ENCODE measurements around the gene THADA.

DNA sequence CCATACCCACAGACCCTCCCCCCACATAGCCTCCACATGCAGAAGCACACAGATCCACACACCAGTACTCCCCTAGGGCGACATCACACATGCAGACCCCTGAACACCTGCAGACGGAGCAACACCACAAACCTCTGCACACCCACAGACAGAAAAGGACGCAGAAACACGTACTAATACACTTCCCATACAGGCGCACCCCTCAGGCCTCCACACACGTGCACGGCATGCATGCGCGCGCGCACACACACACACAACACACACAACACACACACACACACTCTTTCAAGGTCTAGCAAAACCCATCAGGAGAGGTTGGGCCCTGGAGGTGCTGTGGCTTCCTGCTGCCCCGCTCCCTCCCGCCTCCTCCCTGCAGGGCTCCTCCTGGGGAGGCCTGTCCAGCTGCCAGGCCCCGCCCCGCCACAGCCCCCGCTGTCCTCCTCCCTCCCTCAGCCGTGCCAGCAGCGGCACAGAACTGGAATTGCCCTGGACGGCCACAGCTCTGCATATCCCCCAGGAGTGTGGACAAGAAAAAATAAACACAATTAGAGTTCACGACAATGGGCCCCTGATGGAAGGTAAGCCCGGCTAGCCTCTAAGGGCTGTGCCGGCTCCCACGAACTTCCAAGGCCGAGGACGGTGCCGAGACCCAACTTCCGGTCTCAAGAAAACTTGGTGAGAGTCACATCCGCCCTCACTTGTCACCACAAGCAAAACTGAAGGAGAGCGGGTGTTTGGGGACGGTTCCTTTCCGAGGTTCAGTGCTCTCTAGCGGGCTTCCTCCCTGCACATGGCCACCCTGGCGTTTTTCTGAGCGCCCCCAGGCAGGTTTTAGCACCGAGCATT, 376.2 kb downstream of the THADA start:
- TF ChIP-seq, protein P1, sequence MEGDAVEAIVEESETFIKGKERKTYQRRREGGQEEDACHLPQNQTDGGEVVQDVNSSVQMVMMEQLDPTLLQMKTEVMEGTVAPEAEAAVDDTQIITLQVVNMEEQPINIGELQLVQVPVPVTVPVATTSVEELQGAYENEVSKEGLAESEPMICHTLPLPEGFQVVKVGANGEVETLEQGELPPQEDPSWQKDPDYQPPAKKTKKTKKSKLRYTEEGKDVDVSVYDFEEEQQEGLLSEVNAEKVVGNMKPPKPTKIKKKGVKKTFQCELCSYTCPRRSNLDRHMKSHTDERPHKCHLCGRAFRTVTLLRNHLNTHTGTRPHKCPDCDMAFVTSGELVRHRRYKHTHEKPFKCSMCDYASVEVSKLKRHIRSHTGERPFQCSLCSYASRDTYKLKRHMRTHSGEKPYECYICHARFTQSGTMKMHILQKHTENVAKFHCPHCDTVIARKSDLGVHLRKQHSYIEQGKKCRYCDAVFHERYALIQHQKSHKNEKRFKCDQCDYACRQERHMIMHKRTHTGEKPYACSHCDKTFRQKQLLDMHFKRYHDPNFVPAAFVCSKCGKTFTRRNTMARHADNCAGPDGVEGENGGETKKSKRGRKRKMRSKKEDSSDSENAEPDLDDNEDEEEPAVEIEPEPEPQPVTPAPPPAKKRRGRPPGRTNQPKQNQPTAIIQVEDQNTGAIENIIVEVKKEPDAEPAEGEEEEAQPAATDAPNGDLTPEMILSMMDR (IDR thresholded peaks at IDR 0.05; ENCODE audit: poor library complexity), result no peak
- no peak for TF ChIP-seq EZH2 (IDR thresholded peaks at IDR 0.05; ENCODE audit: borderline replicate concordance)

Measured in hepatocyte (in vitro differentiated cells).